Parathyroid adenoma (tissue), 2 donors: ENCODE results near the gene ANKRD10.

ENCODE experiments used
- H2AFZ ChIP-seq: fragments of 300-600 bp; sonication (generic); one replicate; pipeline ENCODE4 v1.7.0; 2017; ENCODE audit warnings: antibody characterized with exemption, mild to moderate bottlenecking
- H3K27ac ChIP-seq: fragments of 300-600 bp; sonication (generic); one replicate; pipeline ENCODE4 v1.7.0; 2017
- H3K27me3 ChIP-seq: fragments of 300-600 bp; sonication (generic); one replicate; pipeline ENCODE4 v1.7.0; 2017; ENCODE audit warnings: low read length; ENCODE audit not compliant: control insufficient read depth, insufficient read depth
- H3K36me3 ChIP-seq: fragments of 300-600 bp; sonication (generic); one replicate; pipeline ENCODE4 v1.7.0; 2017; ENCODE audit warnings: low read length; ENCODE audit not compliant: control insufficient read depth, insufficient read depth
- H3K4me1 ChIP-seq: fragments of 300-600 bp; sonication (generic); one replicate; pipeline ENCODE4 v1.7.0; 2017; ENCODE audit warnings: control low read depth
- H3K4me2 ChIP-seq: fragments of 300-600 bp; sonication (generic); one replicate; pipeline ENCODE4 v1.7.0; 2017; ENCODE audit warnings: low read length
- H3K4me3 ChIP-seq: fragments of 300-600 bp; sonication (generic); one replicate; pipeline ENCODE4 v1.7.0; 2017; ENCODE audit warnings: low read depth, low read length
- H3K79me2 ChIP-seq: fragments of 300-600 bp; sonication (generic); one replicate; pipeline ENCODE4 v1.7.0; 2017; ENCODE audit warnings: control low read depth
- H3K9ac ChIP-seq: fragments of 300-600 bp; sonication (generic); one replicate; pipeline ENCODE4 v1.7.0; 2017; ENCODE audit warnings: mild to moderate bottlenecking
- H3K9me3 ChIP-seq: fragments of 300-600 bp; sonication (generic); one replicate; pipeline ENCODE4 v1.7.0; 2017; ENCODE audit warnings: low read length; ENCODE audit not compliant: control insufficient read depth
- CTCF ChIP-seq: fragments of 300-600 bp; sonication (generic); IDR thresholded peaks from one replicate; pipeline ENCODE4 v1.7.0; 2017; ENCODE audit warnings: antibody characterized with exemption, mild to moderate bottlenecking
- donor health status: primary hyperparathyroidism.

The ANKRD10 gene

DNA sequence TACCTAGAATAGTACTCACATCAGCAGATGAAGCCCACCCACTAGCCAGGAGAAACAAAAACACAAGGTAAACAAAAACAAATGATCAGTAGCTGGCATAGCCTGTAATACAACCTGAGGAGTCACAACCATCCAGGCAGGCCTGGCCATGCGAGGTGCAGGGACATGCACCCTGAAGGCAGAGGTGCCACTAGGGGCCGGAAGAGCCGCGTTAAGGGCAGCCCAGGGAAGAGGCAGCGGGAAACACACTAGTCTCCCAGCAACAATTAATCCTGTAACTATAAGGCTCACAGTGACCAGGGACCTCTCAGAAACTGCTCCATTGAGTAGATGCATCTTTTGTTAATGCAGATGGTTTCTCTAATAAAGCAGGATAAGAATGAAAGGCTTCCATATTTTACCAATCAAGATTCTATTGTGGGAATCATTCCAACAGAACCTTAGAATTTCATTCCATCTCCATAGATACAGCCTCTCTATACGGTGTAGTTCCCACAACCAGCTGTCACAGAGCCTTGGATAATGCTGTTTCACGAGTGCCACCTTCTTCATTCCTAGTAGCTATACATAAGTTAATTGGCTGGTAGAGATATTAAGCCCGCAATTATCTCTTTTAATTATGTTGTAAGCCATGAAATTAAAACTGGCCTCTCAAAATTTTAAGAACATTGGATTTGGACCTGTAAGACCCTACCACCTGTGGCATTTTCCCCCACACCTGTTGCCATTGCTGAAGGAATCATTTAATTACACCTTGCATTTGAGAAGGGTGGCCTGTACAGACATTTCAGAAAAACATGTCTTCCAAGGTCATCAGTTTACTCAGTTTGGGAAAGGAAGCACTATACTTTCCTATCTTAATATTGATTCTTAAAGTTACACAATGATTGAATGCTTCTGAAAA lies 28.7 kb downstream of the ANKRD10 start:
- Histone ChIP-seq H3K4me2 (no peak overlapping the region), H3K4me1 (no peaks in the 10 kb centered on the region), H3K9me3 (no peaks in the 10 kb centered on the region), H3K4me3 (no peak overlapping the region), H2AFZ (no peak overlapping the region), H3K27me3 (no peaks in the 10 kb centered on the region), H3K79me2 (no peaks in the 10 kb centered on the region), H3K36me3 (no peaks in the 10 kb centered on the region), H3K9ac (no peak overlapping the region), H3K27ac (no peak overlapping the region)
- no peak for TF ChIP-seq CTCF

- Histone ChIP-seq H2AFZ (no peak overlapping the region), H3K36me3 (no peaks in the 10 kb centered on the region), H3K4me3 (no peak overlapping the region), H3K9ac (no peak overlapping the region), H3K9me3 (no peaks in the 10 kb centered on the region), H3K27me3 (no peaks in the 10 kb centered on the region), H3K4me1 (no peaks in the 10 kb centered on the region), H3K79me2 (no peaks in the 10 kb centered on the region), H3K27ac (no peak overlapping the region), H3K4me2 (no peak overlapping the region)
- TF ChIP-seq CTCF: no peak
These were observed 29.4 kb downstream of the ANKRD10 start for GRCh38 chr13:110885516-110885915.

DNA sequence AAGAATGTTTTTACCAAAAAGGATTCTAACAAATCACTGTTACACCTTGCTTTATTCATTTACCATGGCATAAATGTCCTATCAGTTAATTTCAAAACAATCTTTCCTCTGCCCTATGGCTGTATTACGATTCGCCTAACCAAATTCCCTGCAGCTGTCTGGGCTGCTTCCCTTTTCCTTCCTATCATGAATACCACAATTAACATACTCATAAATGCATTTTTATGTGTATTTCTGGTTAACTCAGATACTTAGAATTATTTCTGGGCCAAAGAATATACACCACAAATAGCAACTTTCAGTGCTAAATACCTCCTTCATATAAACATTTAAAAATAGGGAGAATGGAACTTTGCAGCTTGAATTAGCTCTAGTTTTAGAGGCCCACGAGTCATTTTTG lies 30.4 kb downstream of the ANKRD10 start:
- H3K4me3 ChIP-seq: no peak overlapping the region
- no peaks in the 10 kb centered on the region for H3K36me3 ChIP-seq
- no peaks in the 10 kb centered on the region for H3K4me1 ChIP-seq
- TF ChIP-seq CTCF: no peak
- no peak overlapping the region for H3K4me2 ChIP-seq
- H3K27me3 ChIP-seq: no peaks in the 10 kb centered on the region
- no peak overlapping the region for H2AFZ ChIP-seq
- no peak overlapping the region for H3K9ac ChIP-seq
- no peaks in the 10 kb centered on the region for H3K9me3 ChIP-seq
- no peak overlapping the region for H3K27ac ChIP-seq
- H3K79me2 ChIP-seq: no peaks in the 10 kb centered on the region

DNA sequence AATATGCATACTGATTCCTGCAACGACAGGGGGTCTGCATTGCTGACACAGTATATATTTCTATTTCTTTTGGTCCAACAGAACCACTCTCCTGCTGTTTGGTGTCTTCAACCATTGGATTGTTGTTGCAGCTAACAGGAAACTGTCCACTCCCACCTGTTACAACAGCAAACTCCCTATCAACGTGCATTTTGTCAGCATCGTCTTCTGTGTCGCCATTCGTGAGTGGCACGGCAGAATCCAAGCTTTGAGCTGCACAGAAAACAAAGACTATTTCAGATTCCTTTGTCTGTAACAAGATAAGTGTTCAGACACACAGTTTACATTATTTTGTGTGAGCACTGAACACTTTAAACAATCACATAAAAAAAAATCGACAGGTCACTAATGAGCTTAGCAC lies 31.3 kb downstream of the ANKRD10 start:
- TF ChIP-seq CTCF: no peak

DNA sequence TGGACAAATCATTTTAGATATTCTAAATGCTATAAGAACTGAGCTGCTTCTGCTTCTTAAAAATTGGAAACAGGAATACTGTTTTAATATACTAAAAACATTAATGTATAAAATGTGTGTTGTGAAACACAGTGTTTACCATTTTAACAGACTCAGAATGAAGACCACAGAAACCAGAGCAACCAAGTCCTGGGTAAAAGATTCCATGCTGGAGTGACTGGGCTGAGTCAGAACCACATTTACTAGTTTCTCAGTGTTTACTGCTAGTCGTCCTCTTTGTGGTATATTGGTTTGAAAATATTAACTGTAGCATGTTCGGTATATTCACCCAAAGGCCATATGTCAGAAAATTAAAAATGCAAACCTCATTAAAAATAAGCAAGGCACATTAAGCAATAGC lies 31.9 kb downstream of the ANKRD10 start:
- H3K9ac ChIP-seq: no peak overlapping the region
- no peak overlapping the region for H3K27ac ChIP-seq
- no peaks in the 10 kb centered on the region for H3K4me1 ChIP-seq
- TF ChIP-seq CTCF: no peak
- H3K4me2 ChIP-seq: no peak overlapping the region
- no peaks in the 10 kb centered on the region for H3K9me3 ChIP-seq
- H3K36me3 ChIP-seq: no peaks in the 10 kb centered on the region
- H3K27me3 ChIP-seq: no peaks in the 10 kb centered on the region
- no peak overlapping the region for H2AFZ ChIP-seq
- no peaks in the 10 kb centered on the region for H3K79me2 ChIP-seq
- H3K4me3 ChIP-seq: no peak overlapping the region

More for the DNA sequence above, 31.3 kb downstream of the ANKRD10 start:
- H3K4me3 ChIP-seq: no peak overlapping the region
- H3K36me3 ChIP-seq: no peaks in the 10 kb centered on the region
- no peak overlapping the region for H3K27ac ChIP-seq
- H3K4me1 ChIP-seq: no peaks in the 10 kb centered on the region
- H3K4me2 ChIP-seq: no peak overlapping the region
- no peaks in the 10 kb centered on the region for H3K27me3 ChIP-seq
- H3K79me2 ChIP-seq: no peaks in the 10 kb centered on the region
- H2AFZ ChIP-seq: no peak overlapping the region
- H3K9ac ChIP-seq: no peak overlapping the region
- no peaks in the 10 kb centered on the region for H3K9me3 ChIP-seq
